SK-N-SH treated with all-trans-retinoic acid at 6 μM for 48 hours (cell line): ENCODE data around the gene FRMD4A.

Experiments
- OSR1 ChIP-seq: fragments of 250-450 bp; sonication (Bioruptor Pico); IDR thresholded peaks from 2 replicates; pipeline ENCODE4 v1.8.0; 2022; ENCODE audit warnings: moderate library complexity, mild to moderate bottlenecking, inconsistent platforms
- RARB ChIP-seq: fragments of 250-450 bp; sonication (Bioruptor Pico); IDR thresholded peaks from 2 replicates; pipeline ENCODE4 v1.8.0; 2021; ENCODE audit warnings: mild to moderate bottlenecking, moderate library complexity
- SNAI2 ChIP-seq: fragments of 250-450 bp; sonication (Bioruptor Pico); IDR thresholded peaks from 2 replicates; pipeline ENCODE4 v1.5.0; 2020; ENCODE audit warnings: mild to moderate bottlenecking, moderate library complexity
- TCF4 ChIP-seq: fragments of 250-450 bp; sonication (Bioruptor Pico); IDR thresholded peaks from 2 replicates; pipeline ENCODE4 v1.8.0; 2021; ENCODE audit warnings: mild to moderate bottlenecking, moderate library complexity, borderline replicate concordance
- ZFP3 ChIP-seq: fragments of 250-450 bp; sonication (Bioruptor Pico); IDR thresholded peaks from 2 replicates; pipeline ENCODE4 v1.5.0; 2020; ENCODE audit warnings: mild to moderate bottlenecking, moderate library complexity
- ZNF565 ChIP-seq: fragments of 450-650 bp; formaldehyde crosslinking; conservative IDR thresholded peaks from 2 replicates; pipeline ENCODE4 v1.5.0; 2020; ENCODE audit warnings: low read depth, mild to moderate bottlenecking, moderate library complexity
- ZNF70 ChIP-seq: fragments of 450-650 bp; formaldehyde crosslinking; IDR thresholded peaks from 2 replicates; pipeline ENCODE4 v1.5.0; 2020; ENCODE audit warnings: mild to moderate bottlenecking, moderate library complexity
- TF ChIP-seq, protein P1 (sequence below): fragments of 250-450 bp; sonication (Bioruptor Pico); IDR thresholded peaks from 2 replicates; pipeline ENCODE4 v1.5.1; 2021; ENCODE audit warnings: mild to moderate bottlenecking, moderate library complexity

DNA sequence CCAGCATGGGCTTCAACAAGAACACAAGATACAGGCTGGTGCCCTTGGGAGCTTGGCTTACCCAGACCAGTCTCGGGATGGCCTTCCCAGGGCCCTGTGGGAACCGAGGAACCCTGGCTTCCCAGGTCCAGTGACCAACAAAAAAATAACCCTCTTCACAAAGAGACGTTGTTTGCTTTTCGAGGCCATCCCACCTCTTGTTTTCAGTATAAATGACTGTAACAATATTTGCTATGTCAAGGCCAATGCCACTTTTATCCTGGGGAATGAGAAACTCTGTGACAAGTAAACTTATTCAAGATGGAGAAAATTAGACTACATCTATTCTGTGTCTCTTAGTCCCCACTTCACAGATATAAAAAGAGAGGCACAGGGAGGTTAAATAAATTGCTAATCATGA, 605.1 kb downstream of the FRMD4A start:
- TF ChIP-seq ZFP3 (no peak), ZNF565 (CRISPR knock-in tag) (no peak), ZNF70 (no peak), OSR1 (CRISPR knock-in tag) (no peak), RARB (no peak), SNAI2 (CRISPR knock-in tag) (no peak), TCF4 (CRISPR knock-in tag) (no peak)
- TF ChIP-seq, protein P1, sequence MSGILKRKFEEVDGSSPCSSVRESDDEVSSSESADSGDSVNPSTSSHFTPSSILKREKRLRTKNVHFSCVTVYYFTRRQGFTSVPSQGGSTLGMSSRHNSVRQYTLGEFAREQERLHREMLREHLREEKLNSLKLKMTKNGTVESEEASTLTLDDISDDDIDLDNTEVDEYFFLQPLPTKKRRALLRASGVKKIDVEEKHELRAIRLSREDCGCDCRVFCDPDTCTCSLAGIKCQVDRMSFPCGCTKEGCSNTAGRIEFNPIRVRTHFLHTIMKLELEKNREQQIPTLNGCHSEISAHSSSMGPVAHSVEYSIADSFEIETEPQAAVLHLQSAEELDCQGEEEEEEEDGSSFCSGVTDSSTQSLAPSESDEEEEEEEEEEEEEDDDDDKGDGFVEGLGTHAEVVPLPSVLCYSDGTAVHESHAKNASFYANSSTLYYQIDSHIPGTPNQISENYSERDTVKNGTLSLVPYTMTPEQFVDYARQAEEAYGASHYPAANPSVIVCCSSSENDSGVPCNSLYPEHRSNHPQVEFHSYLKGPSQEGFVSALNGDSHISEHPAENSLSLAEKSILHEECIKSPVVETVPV (CRISPR knock-in tag) = no peak
